ENCODE measurements around the gene NDUFA11.
"Not testable (repeated sequence)": the region's sequence is repeated elsewhere in the genome, so short reads cannot be mapped to it uniquely, and the experiment has no call there.

The NDUFA11 gene

GRCh38 chr19:5883157-5883873, 20.3 kb downstream of the NDUFA11 start:
- DNase-seq: peak; percentile 8

- DNase-seq: no peak
These were observed 21.1 kb downstream of the NDUFA11 start for GRCh38 chr19:5882421-5882968.

GRCh38 chr19:5881543-5882299, 21.9 kb downstream of the NDUFA11 start:
- no peak for DNase-seq

- DNase-seq: no peak
These were observed 22.9 kb downstream of the NDUFA11 start for GRCh38 chr19:5880604-5881078.

GRCh38 chr19:5880196-5880595, 23.4 kb downstream of the NDUFA11 start:
- DNase-seq: no peak

- DNase-seq: no peak
These were observed 25.7 kb downstream of the NDUFA11 start for GRCh38 chr19:5877882-5878281.

GRCh38 chr19:5877427-5877826, 26.2 kb downstream of the NDUFA11 start:
- DNase-seq: no peak

- not testable (repeated sequence) for DNase-seq
These were observed 29.1 kb downstream of the NDUFA11 start for GRCh38 chr19:5874496-5874895.

- DNase-seq: no peak
These were observed 29.9 kb downstream of the NDUFA11 start for GRCh38 chr19:5873617-5874199.

- DNase-seq: no peak
These were observed 32.6 kb downstream of the NDUFA11 start for GRCh38 chr19:5870986-5871394.

GRCh38 chr19:5867201-5868136, 36.1 kb downstream of the NDUFA11 start:
- DNase-seq: no peak

- no peak for DNase-seq
These were observed 37.8 kb downstream of the NDUFA11 start for GRCh38 chr19:5865772-5866171.

- DNase-seq: no peak
These were observed 38.7 kb downstream of the NDUFA11 start for GRCh38 chr19:5864725-5865486.

- DNase-seq: no peak
These were observed 39.4 kb downstream of the NDUFA11 start for GRCh38 chr19:5864013-5864720.

GRCh38 chr19:5863030-5863665, 40.4 kb downstream of the NDUFA11 start:
- no peak for DNase-seq

- no peak for DNase-seq
These were observed 46.1 kb downstream of the NDUFA11 start for GRCh38 chr19:5857203-5858081.

GRCh38 chr19:5855151-5855550, 48.4 kb downstream of the NDUFA11 start:
- DNase-seq: not testable (repeated sequence)

GRCh38 chr19:5854121-5854520, 49.5 kb downstream of the NDUFA11 start:
- not testable (repeated sequence) for DNase-seq

- no peak for DNase-seq
These were observed 52.3 kb downstream of the NDUFA11 start, which contains the start of gene FUT3 for GRCh38 chr19:5851302-5851701. Gene FUT3 (minus strand): TSS chr19:5851449.

Measured in NCI-H1105 treated with DMSO at 0.1 percent for 48 hours (cell line).